GM12892 (cell line): Measurements from ENCODE around the gene TENT5C.

ENCODE experiments used
- POLR2A ChIP-seq: IDR thresholded peaks from 2 replicates; pipeline ENCODE4 v1.6.1; 2011; ENCODE audit warnings: low read depth, low read length, control low read depth
- POLR2AphosphoS5 ChIP-seq: IDR thresholded peaks from 2 replicates; pipeline ENCODE4 v1.6.1; 2011; ENCODE audit warnings: low read depth, low read length, control low read depth

GRCh38 chr1:117562581-117563491, 43.0 kb upstream of the TENT5C start:
- no peak for TF ChIP-seq POLR2A
- no peak for TF ChIP-seq POLR2AphosphoS5
